H1 (cell line): Measurements from ENCODE around the gene STEAP1B. TPM values are rescaled to one million over a fixed set of nuclear protein-coding genes. Genes with fewer than 3 reads are reported as not detected.

Experiments
- CTCF ChIA-PET: fragments of 300-600 bp; sonication (Branson Sonifier 250); formaldehyde crosslinking; loops from one replicate; lab custom pipeline; 2021; ENCODE audit not compliant: partially characterized antibody; lab: Charles Lee
- POLR2A ChIA-PET: fragments of 300-600 bp; sonication (Branson Sonifier 250); formaldehyde crosslinking; loops from one replicate; lab custom pipeline; 2021; ENCODE audit warnings: inconsistent platforms; ENCODE audit not compliant: partially characterized antibody; lab: Charles Lee
- DNase-seq, 2 experiments: peaks; one replicate each; pipeline versions ENCODE4 v3.0.0 to v3.0.0-alpha.2; 2010 to 2022; ENCODE audit warnings: low spot score in 2 of 2, low read depth in 1 of 2, mixed read lengths in 1 of 2
- FAIRE-seq: peaks from 2 replicates; lab custom pipeline; 2011; peaks lifted over from hg19 to GRCh38; lab: Jason Lieb, UNC
- H2AFZ ChIP-seq: 2 replicates; pipeline ENCODE4 v1.8.1; 2012; ENCODE audit warnings: low read length, inconsistent platforms
- H2AK5ac ChIP-seq: 2 replicates; pipeline ENCODE4 v1.6.1; 2013; ENCODE audit warnings: low read depth, low read length
- H2BK120ac ChIP-seq: replicated peaks from 2 replicates; pipeline ENCODE3; 2013; ENCODE audit warnings: low read depth, low read length, inconsistent platforms
- H2BK12ac ChIP-seq: 2 replicates; pipeline ENCODE4 v1.6.1; 2013; ENCODE audit warnings: low read depth, low read length
- H2BK15ac ChIP-seq: 2 replicates; pipeline ENCODE4 v1.6.1; 2013; ENCODE audit warnings: low read length
- H2BK20ac ChIP-seq: 2 replicates; pipeline ENCODE4 v1.6.1; 2013; ENCODE audit warnings: low read length
- H2BK5ac ChIP-seq: 2 replicates; pipeline ENCODE4 v1.6.1; 2013; ENCODE audit warnings: low read depth, low read length
- H3K14ac ChIP-seq: 2 replicates; pipeline ENCODE4 v1.6.1; 2013; ENCODE audit warnings: inconsistent platforms; ENCODE audit not compliant: insufficient read length
- H3K18ac ChIP-seq: 2 replicates; pipeline ENCODE4 v1.6.1; 2013; ENCODE audit warnings: low read length; ENCODE audit errors: extremely low read depth
- H3K23ac ChIP-seq: 2 replicates; pipeline ENCODE4 v1.6.1; 2013; ENCODE audit warnings: inconsistent platforms; ENCODE audit not compliant: insufficient read length
- H3K23me2 ChIP-seq: 2 replicates; pipeline ENCODE4 v1.6.1; 2013; ENCODE audit warnings: low read depth, low read length
- H3K27ac ChIP-seq: 2 replicates; pipeline ENCODE4 v1.6.1; 2011; ENCODE audit warnings: low read depth, low read length, inconsistent platforms
- H3K27me3 ChIP-seq, 4 experiments: replicated peaks in 1 of 4; 1 replicate in 1 of 4; 2 replicates in 3 of 4; pipeline versions ENCODE4 v1.6.1 to v1.8.1; 2011 to 2013; ENCODE audit warnings: low read length in 3 of 4, mild to moderate bottlenecking in 3 of 4, inconsistent platforms in 2 of 4, mixed read lengths in 2 of 4, moderate library complexity in 1 of 4; ENCODE audit not compliant: control insufficient read depth in 3 of 4, insufficient read depth in 3 of 4; ENCODE audit errors: extremely low read depth in 1 of 4
- H3K36me3 ChIP-seq, 4 experiments: 2 replicates each; pipeline versions ENCODE4 v1.6.1 to v1.8.1; 2011 to 2013; ENCODE audit warnings: mild to moderate bottlenecking in 4 of 4, low read length in 3 of 4, moderate library complexity in 2 of 4, control low read depth in 1 of 4, inconsistent platforms in 1 of 4; ENCODE audit not compliant: insufficient read depth in 4 of 4, control insufficient read depth in 2 of 4
- H3K4ac ChIP-seq: replicated peaks from 2 replicates; pipeline ENCODE3; 2013; ENCODE audit warnings: low read length, low read depth, mixed read lengths, inconsistent platforms; ENCODE audit not compliant: insufficient read length
- H3K4me1 ChIP-seq, 4 experiments: replicated peaks in 1 of 4; 1 replicate in 1 of 4; 2 replicates in 3 of 4; pipeline versions ENCODE4 v1.6.1 to v1.8.1; 2011 to 2013; ENCODE audit warnings: low read length in 3 of 4, inconsistent platforms in 2 of 4, mixed read lengths in 1 of 4; ENCODE audit not compliant: insufficient read depth in 4 of 4, control insufficient read depth in 3 of 4
- H3K4me2 ChIP-seq, 2 experiments: 2 replicates each; pipeline versions ENCODE4 v1.6.1 to v1.8.1; 2011 to 2013; ENCODE audit warnings: low read depth in 2 of 2, low read length in 2 of 2, control low read depth in 1 of 2, inconsistent platforms in 1 of 2, mild to moderate bottlenecking in 1 of 2; ENCODE audit not compliant: insufficient read depth in 1 of 2
- H3K4me3 ChIP-seq, 4 experiments: fragments of 200-600, 300-600 bp in 1 of 4; sonication (generic), shearing (Covaris generic), sonication (Bioruptor Twin) in 1 of 4; 2 replicates each; pipeline versions ENCODE4 v1.5.1 to v1.8.1; 2011 to 2016; ENCODE audit warnings: low read length in 4 of 4, low read depth in 3 of 4, control low read depth in 2 of 4, inconsistent platforms in 2 of 4, mild to moderate bottlenecking in 2 of 4, mixed read lengths in 1 of 4, moderate library complexity in 1 of 4; ENCODE audit not compliant: insufficient read depth in 2 of 4; ENCODE audit errors: extremely low read depth in 1 of 4
- H3K56ac ChIP-seq: replicated peaks from 2 replicates; pipeline ENCODE3; 2013; ENCODE audit warnings: low read depth, mild to moderate bottlenecking, mixed read lengths, low read length, inconsistent platforms; ENCODE audit not compliant: insufficient read length
- H3K79me1 ChIP-seq: 2 replicates; pipeline ENCODE4 v1.6.1; 2013; ENCODE audit warnings: low read depth, low read length, control low read depth
- H3K79me2 ChIP-seq, 2 experiments: 2 replicates each; pipeline versions ENCODE4 v1.6.1 to v1.8.1; 2012 to 2013; ENCODE audit warnings: low read length in 2 of 2, mild to moderate bottlenecking in 2 of 2, inconsistent platforms in 1 of 2; ENCODE audit not compliant: insufficient read depth in 2 of 2, control insufficient read depth in 1 of 2
- H3K9ac ChIP-seq, 4 experiments: replicated peaks in 1 of 4; 1 replicate in 1 of 4; 2 replicates in 3 of 4; pipeline versions ENCODE4 v1.6.1 to v1.8.1; 2011 to 2013; ENCODE audit warnings: low read depth in 3 of 4, low read length in 3 of 4, control low read depth in 2 of 4, mild to moderate bottlenecking in 2 of 4, moderate library complexity in 2 of 4, inconsistent platforms in 1 of 4; ENCODE audit errors: extremely low read depth in 1 of 4
- H3K9me3 ChIP-seq, 2 experiments: 2 replicates each; pipeline versions ENCODE4 v1.6.1 to v1.8.1; 2012 to 2013; ENCODE audit warnings: mild to moderate bottlenecking in 2 of 2, moderate library complexity in 2 of 2, control low read depth in 1 of 2, inconsistent platforms in 1 of 2, low read depth in 1 of 2, low read length in 1 of 2, mixed read lengths in 1 of 2; ENCODE audit not compliant: insufficient read depth in 2 of 2
- H4K20me1 ChIP-seq, 2 experiments: replicated peaks in 1 of 2; 2 replicates each; pipeline versions ENCODE3 to v1.8.1; 2011 to 2013; ENCODE audit warnings: inconsistent platforms in 2 of 2, low read length in 2 of 2, mild to moderate bottlenecking in 1 of 2; ENCODE audit not compliant: insufficient read depth in 2 of 2, control insufficient read depth in 1 of 2
- H4K5ac ChIP-seq: 2 replicates; pipeline ENCODE4 v1.6.1; 2013; ENCODE audit warnings: low read length, low read depth, mixed read lengths, inconsistent platforms; ENCODE audit not compliant: insufficient read length
- H4K8ac ChIP-seq: 2 replicates; pipeline ENCODE4 v1.8.0; 2013; ENCODE audit warnings: mild to moderate bottlenecking, moderate library complexity, low read length, inconsistent platforms; ENCODE audit not compliant: insufficient read depth; ENCODE audit errors: extremely low read depth
- H4K91ac ChIP-seq: replicated peaks from 2 replicates; pipeline ENCODE3; 2013; ENCODE audit warnings: low read length, mixed read lengths, inconsistent platforms; ENCODE audit not compliant: insufficient read length
- CBX8 ChIP-seq: fragments of 300-800, 300-1000 bp; sonication (generic); IDR thresholded peaks from 2 replicates; pipeline ENCODE4 v1.7.1; 2016; ENCODE audit warnings: low read depth, low read length, borderline replicate concordance
- EP300 ChIP-seq, 2 experiments: IDR thresholded peaks; 1 replicate in 1 of 2; 2 replicates in 1 of 2; pipeline ENCODE4 v1.6.1; 2011 to 2012; ENCODE audit warnings: low read depth in 2 of 2, low read length in 2 of 2, mild to moderate bottlenecking in 2 of 2, borderline replicate concordance in 1 of 2, inconsistent platforms in 1 of 2, moderate library complexity in 1 of 2
- JUND ChIP-seq: IDR thresholded peaks from 2 replicates; pipeline ENCODE4 v1.6.1; 2011; ENCODE audit warnings: mild to moderate bottlenecking, improper control_type of control experiment, low read length
- POLR2A ChIP-seq, 2 experiments: IDR thresholded peaks; 1 replicate in 1 of 2; 2 replicates in 1 of 2; pipeline ENCODE4 v1.6.1; 2011; ENCODE audit warnings: low read depth in 2 of 2, low read length in 2 of 2, mild to moderate bottlenecking in 2 of 2; ENCODE audit errors: control extremely low read depth in 1 of 2
- RAD21 ChIP-seq, 2 experiments: IDR thresholded peaks in 1 of 2; conservative IDR thresholded peaks in 1 of 2; 2 replicates each; pipeline ENCODE4 v1.6.1; 2011; ENCODE audit warnings: low read depth in 2 of 2, low read length in 2 of 2, improper control_type of control experiment in 1 of 2, inconsistent platforms in 1 of 2, mild to moderate bottlenecking in 1 of 2, moderate library complexity in 1 of 2
- SIX5 ChIP-seq: IDR thresholded peaks from 2 replicates; pipeline ENCODE4 v1.6.1; 2011; ENCODE audit warnings: mild to moderate bottlenecking, low read depth, low read length
- SP4 ChIP-seq: IDR thresholded peaks from 2 replicates; pipeline ENCODE4 v1.6.1; 2012; ENCODE audit warnings: low read length, inconsistent platforms
- WGBS, 2 experiments: shearing (Covaris generic) in 1 of 2; methylation state at CpG; one replicate each; pipeline versions ENCODE4 v1.1.6 to v1.1.7; 2013 to 2015; ENCODE audit warnings: low lambda C conversion rate in 2 of 2, mixed read lengths in 2 of 2, inconsistent platforms in 1 of 2, low coverage in 1 of 2, missing lambda C conversion rate in 1 of 2; ENCODE audit not compliant: insufficient replicate concordance in 2 of 2, insufficient coverage in 1 of 2, insufficient read length in 1 of 2; ENCODE audit errors: extremely low coverage in 1 of 2, missing lambda C conversion rate in 1 of 2; 5-methylcytosine and 5-hydroxymethylcytosine counted together
- polyA plus RNA-seq, 7 experiments: library from polyadenylated mRNA; depleted of rRNA in 3 of 7; stranded (reverse) in 5 of 7; unstranded in 2 of 7; fragments of >200 nt in 5 of 7; fragments of 200-250 nt in 2 of 7; gene quantifications; 1 replicate in 5 of 7; 2 replicates in 1 of 7; 4 replicates in 1 of 7; pipeline versions ENCODE4 v1.2.1 to v1.2.3, GENCODE V29; 2011 to 2013; ENCODE audit warnings: missing spikeins in 2 of 7, mixed read lengths in 2 of 7
- total RNA-seq: library from RNA; stranded (reverse); fragmentation: NEBNext Ultra II Directional; extraction: Animal tissue kit (Norgen Biotek cat#: 25700); gene quantifications from 2 replicates; pipeline ENCODE4 v1.2.1, GENCODE V29; 2021
- TF ChIP-seq, protein P1 (sequence below): IDR thresholded peaks from 2 replicates; pipeline ENCODE4 v1.6.1; 2011; ENCODE audit warnings: low read length, improper control_type of control experiment

Gene STEAP1B
- total and polyA plus RNA-seq, 2 of the 8 experiments (the other 6 are each of a cell fraction or from before 2014, with no cell fraction given), result 5.4 to 8.7 TPM

- POLR2A ChIA-PET, result no interaction called here
- no peaks in the 10 kb centered on the region for H4K20me1 ChIP-seq
- CTCF ChIA-PET, result interaction anchor here (0.6 kb wide), 1 partner anchor 75 kb away, joined by 3 read pairs; no protein-coding TSS in a partner anchor
- H2BK120ac ChIP-seq, result no peak overlapping the region
- no peak overlapping the region for H2AK5ac ChIP-seq
- H3K9me3 ChIP-seq, result no peaks in the 10 kb centered on the region
- H3K27ac ChIP-seq, result no peak overlapping the region
- DNase-seq (no peak), FAIRE-seq (no peak)
- no peak overlapping the region for H3K56ac ChIP-seq
- whole genome bisulfite sequencing, 2 experiments, result 95% methylated on average over 2 of the region's 2 CpGs; no CpG with 5 or more reads in 1 of the 2 experiments
- H4K5ac ChIP-seq, result no peak overlapping the region
- no peak overlapping the region for H4K8ac ChIP-seq
- no peak overlapping the region for H3K9ac ChIP-seq
- no peak overlapping the region for H3K23ac ChIP-seq
- H2BK20ac ChIP-seq, result no peak overlapping the region
- no peaks in the 10 kb centered on the region for H3K79me2 ChIP-seq
- H3K14ac ChIP-seq, result no peak overlapping the region
- no peak overlapping the region for H3K4me2 ChIP-seq
- H2BK12ac ChIP-seq, result no peak overlapping the region
- H3K27me3 ChIP-seq, result no peaks in the 10 kb centered on the region
- no peaks in the 10 kb centered on the region for H3K79me1 ChIP-seq
- H4K91ac ChIP-seq, result no peak overlapping the region
- H3K18ac ChIP-seq, result no peak overlapping the region
- H3K4me3 ChIP-seq, result no peak overlapping the region
- H3K4me1 ChIP-seq, result no peaks in the 10 kb centered on the region
- H2BK15ac ChIP-seq, result no peak overlapping the region
- no peak overlapping the region for H3K4ac ChIP-seq
- H2BK5ac ChIP-seq, result no peak overlapping the region
- 0 out of 2 replicates have a peak overlapping the region, but pooled peaks have one; percentile 21 for H2AFZ ChIP-seq
- no peaks in the 10 kb centered on the region for H3K36me3 ChIP-seq
- no peaks in the 10 kb centered on the region for H3K23me2 ChIP-seq
- TF ChIP-seq SP4 (no peak), JUND (no peak), EP300 (IDR thresholded peaks at IDR 0.05; ENCODE audit: borderline replicate concordance in 1 of 2, low read depth in 2 of 2, low read length in 2 of 2) (no peak), POLR2A (IDR thresholded peaks at IDR 0.05; ENCODE audit: control extremely low read depth in 1 of 2, low read depth in 2 of 2, low read length in 2 of 2) (no peak), SIX5 (no peak), RAD21 (IDR thresholded peaks at IDR 0.05 in 1 of 2, conservative IDR thresholded peaks at IDR 0.05 in 1 of 2; ENCODE audit: low read depth in 2 of 2, low read length in 2 of 2) (no peak), CBX8 (no peak)
- TF ChIP-seq, protein P1, sequence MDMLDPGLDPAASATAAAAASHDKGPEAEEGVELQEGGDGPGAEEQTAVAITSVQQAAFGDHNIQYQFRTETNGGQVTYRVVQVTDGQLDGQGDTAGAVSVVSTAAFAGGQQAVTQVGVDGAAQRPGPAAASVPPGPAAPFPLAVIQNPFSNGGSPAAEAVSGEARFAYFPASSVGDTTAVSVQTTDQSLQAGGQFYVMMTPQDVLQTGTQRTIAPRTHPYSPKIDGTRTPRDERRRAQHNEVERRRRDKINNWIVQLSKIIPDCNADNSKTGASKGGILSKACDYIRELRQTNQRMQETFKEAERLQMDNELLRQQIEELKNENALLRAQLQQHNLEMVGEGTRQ, result no peak
Observed at GRCh38 chr7:22377703-22378102, 122.3 kb downstream of the STEAP1B start.
